Caco-2 (cell line): Measurements from ENCODE around the gene C2orf68. TPM values are rescaled to one million over a fixed set of nuclear protein-coding genes. Genes with fewer than 3 reads are reported as not detected.

Experiments
- BruUV-seq: library from RNA; stranded (reverse); fragments of 400-500 nt; replicated peaks from 2 replicates; lab custom pipeline; 2021; lab: Mats Ljungman, UMichigan
- CTCF ChIA-PET: fragments of 300-600 bp; sonication (Branson Sonifier 250); formaldehyde crosslinking; loops from one replicate; lab custom pipeline; 2022; ENCODE audit warnings: antibody characterized with exemption; lab: Charles Lee
- POLR2A ChIA-PET: fragments of 300-600 bp; sonication (Branson Sonifier 250); formaldehyde crosslinking; loops from one replicate; lab custom pipeline; 2022; ENCODE audit warnings: antibody characterized with exemption; lab: Charles Lee
- DNase-seq, 2 experiments: peaks; one replicate each; pipeline versions ENCODE4 v3.0.0 to v3.0.0-alpha.2; 2020 to 2022
- H3K27me3 ChIP-seq: replicated peaks from 2 replicates; pipeline ENCODE4 v1.6.0; 2011; ENCODE audit warnings: low read length; ENCODE audit not compliant: control insufficient read depth, insufficient read depth
- H3K36me3 ChIP-seq: 2 replicates; pipeline ENCODE4 v1.5.1; 2011; ENCODE audit warnings: low read length; ENCODE audit not compliant: control insufficient read depth, insufficient read depth
- H3K4me1 ChIP-seq: fragments of 250-450 bp; sonication (Bioruptor Pico); 2 replicates; pipeline ENCODE4 v1.5.1; 2020; ENCODE audit warnings: mild to moderate bottlenecking
- H3K4me3 ChIP-seq: 2 replicates; pipeline ENCODE4 v1.5.1; 2011; ENCODE audit warnings: low read depth, mild to moderate bottlenecking, control low read depth, low read length
- H3K9me3 ChIP-seq: fragments of 250-450 bp; sonication (Bioruptor Pico); 2 replicates; pipeline ENCODE4 v1.5.1; 2020; ENCODE audit warnings: mild to moderate bottlenecking, moderate library complexity
- H3K27ac Mint-ChIP-seq: one replicate; pipeline ENCODE4 v1.8.0; 2022; ENCODE audit warnings: mixed read lengths; ENCODE audit not compliant: unreplicated experiment
- H3K27me3 Mint-ChIP-seq: one replicate; pipeline ENCODE4 v1.8.0; 2022; ENCODE audit warnings: mixed read lengths; ENCODE audit not compliant: insufficient read depth, unreplicated experiment
- H3K36me3 Mint-ChIP-seq: one replicate; pipeline ENCODE4 v1.8.0; 2022; ENCODE audit warnings: mild to moderate bottlenecking, mixed read lengths; ENCODE audit not compliant: insufficient read depth, unreplicated experiment
- H3K4me1 Mint-ChIP-seq: one replicate; pipeline ENCODE4 v1.8.0; 2022; ENCODE audit warnings: low read depth, mixed read lengths; ENCODE audit not compliant: unreplicated experiment
- H3K4me3 Mint-ChIP-seq: one replicate; pipeline ENCODE4 v1.8.0; 2022; ENCODE audit warnings: mild to moderate bottlenecking, moderate library complexity, mixed read lengths; ENCODE audit not compliant: unreplicated experiment
- H3K9me3 Mint-ChIP-seq: one replicate; pipeline ENCODE4 v1.8.0; 2022; ENCODE audit warnings: mixed read lengths; ENCODE audit not compliant: unreplicated experiment
- CTCF ChIP-seq, 2 experiments: fragments of 200-600 bp in 1 of 2; IDR thresholded peaks; 1 replicate in 1 of 2; 2 replicates in 1 of 2; pipeline versions ENCODE4 v1.5.1 to v1.8.0; 2011 to 2022; ENCODE audit warnings: antibody characterized with exemption in 1 of 2, control low read depth in 1 of 2, inconsistent platforms in 1 of 2, low read depth in 1 of 2, low read length in 1 of 2, mild to moderate bottlenecking in 1 of 2, moderate library complexity in 1 of 2; ENCODE audit not compliant: insufficient read depth in 1 of 2, severe bottlenecking in 1 of 2, unreplicated experiment in 1 of 2
- intact Hi-C: fragments of 100-400 bp; cut with micrococcal nuclease; formaldehyde crosslinking; loops from one replicate; pipeline ENCODE4 v1.10.0; 2022; ENCODE audit not compliant: unreplicated experiment
- total RNA-seq: library from RNA; stranded (reverse); gene quantifications from 2 replicates; pipeline ENCODE4 v1.2.3, GENCODE V29; 2022

Gene C2orf68
- total RNA-seq, 1 experiment from 2014 or later: 54.5 TPM

- BruUV-seq: no TSS peak
- TF ChIP-seq CTCF (IDR thresholded peaks at IDR 0.05; ENCODE audit: insufficient read depth in 1 of 2, low read depth in 1 of 2, low read length in 1 of 2, severe bottlenecking in 1 of 2, unreplicated experiment in 1 of 2): no peak
Observed at GRCh38 chr2:85601771-85602475, 9.9 kb downstream of the C2orf68 start.

GRCh38 chr2:85600951-85601770, 10.7 kb downstream of the C2orf68 start:
- no peak for TF ChIP-seq CTCF (IDR thresholded peaks at IDR 0.05; ENCODE audit: insufficient read depth in 1 of 2, low read depth in 1 of 2, low read length in 1 of 2, severe bottlenecking in 1 of 2, unreplicated experiment in 1 of 2)
- ChIA-PET CTCF (no interaction called here), POLR2A (no interaction called here)
- H3K27ac Mint-ChIP-seq: peak overlapping the region; percentile 64
- BruUV-seq: TSS peak; percentile 24
- Histone ChIP-seq H3K9me3 (no peaks in the 10 kb centered on the region), H3K4me1 (peaks cover 17% of the 10 kb centered on the region; the same call in 1 of the 2 replicates), H3K4me3 (peak overlapping the region; percentile 83), H3K27me3 (no peaks in the 10 kb centered on the region), H3K36me3 (peaks cover 11% of the 10 kb centered on the region)
- peaks cover 13% of the 10 kb centered on the region for H3K4me1 Mint-ChIP-seq
- peaks cover 39% of the 10 kb centered on the region for H3K36me3 Mint-ChIP-seq
- intact Hi-C loops: no loop called here
- H3K27me3 Mint-ChIP-seq: no peaks in the 10 kb centered on the region
- DNase-seq: no peak
- H3K4me3 Mint-ChIP-seq: peak overlapping the region; percentile 87
- H3K9me3 Mint-ChIP-seq: no peaks in the 10 kb centered on the region

More at GRCh38 chr2:85601771-85602475, 9.9 kb downstream of the C2orf68 start:
- Histone ChIP-seq H3K36me3 (peaks cover 8% of the 10 kb centered on the region), H3K4me1 (peaks cover 12% of the 10 kb centered on the region; the same call in 1 of the 2 replicates), H3K27me3 (no peaks in the 10 kb centered on the region), H3K9me3 (no peaks in the 10 kb centered on the region), H3K4me3 (peak overlapping the region; percentile 83)
- no peaks in the 10 kb centered on the region for H3K27me3 Mint-ChIP-seq
- H3K4me1 Mint-ChIP-seq: peaks cover 13% of the 10 kb centered on the region
- ChIA-PET POLR2A (interaction anchor here (0.6 to 1.6 kb wide), 5 partner anchors 10 to 71 kb away, joined by 3 to 19 read pairs (median 4); partner anchors contain the start of gene C2orf68), CTCF (interaction anchor here (1.9 to 2.0 kb wide), 2 partner anchors 14 to 36 kb away, joined by 6 to 10 read pairs; no protein-coding TSS in a partner anchor)
- intact Hi-C loops: loop anchor here (1.0 kb wide), 4 partner anchors 10 to 181 kb away; partner anchors contain the start of genes C2orf68 and GGCX
- no peaks in the 10 kb centered on the region for H3K9me3 Mint-ChIP-seq
- DNase-seq: peak in 1 of 2 experiments; percentile 61
- H3K4me3 Mint-ChIP-seq: peak overlapping the region; percentile 87
- peaks cover 37% of the 10 kb centered on the region for H3K36me3 Mint-ChIP-seq
- peak overlapping the region; percentile 64 for H3K27ac Mint-ChIP-seq

- H3K36me3 ChIP-seq: peaks cover 11% of the 10 kb centered on the region
- peaks cover 13% of the 10 kb centered on the region for H3K4me1 Mint-ChIP-seq
- H3K36me3 Mint-ChIP-seq: peaks cover 48% of the 10 kb centered on the region
- CTCF ChIA-PET: no interaction called here
- H3K27me3 ChIP-seq: no peaks in the 10 kb centered on the region
- intact Hi-C loops: no loop called here
- H3K27me3 Mint-ChIP-seq: no peaks in the 10 kb centered on the region
- no peak for DNase-seq
- H3K27ac Mint-ChIP-seq: no peak overlapping the region
- TF ChIP-seq CTCF (IDR thresholded peaks at IDR 0.05; ENCODE audit: insufficient read depth in 1 of 2, low read depth in 1 of 2, low read length in 1 of 2, severe bottlenecking in 1 of 2, unreplicated experiment in 1 of 2): no peak
- POLR2A ChIA-PET: no interaction called here
- H3K9me3 Mint-ChIP-seq: no peaks in the 10 kb centered on the region
- peaks cover 13% of the 10 kb centered on the region; the same call in 1 of the 2 replicates for H3K4me1 ChIP-seq
- BruUV-seq: no TSS peak
- H3K4me3 ChIP-seq: no peak overlapping the region
- no peaks in the 10 kb centered on the region for H3K9me3 ChIP-seq
- H3K4me3 Mint-ChIP-seq: no peak overlapping the region
Observed at GRCh38 chr2:85600235-85600575, 11.7 kb downstream of the C2orf68 start.
